CD4-positive, alpha-beta T cell treated with Interleukin-6 for 4 hours (primary cell): ENCODE results near the gene ENPP5.
"Not testable (repeated sequence)": the region's sequence is repeated elsewhere in the genome, so short reads cannot be mapped to it uniquely, and the experiment has no call there.

Experiments used
- DNase-seq: peaks from one replicate; pipeline ENCODE4 v3.0.0-alpha.2; 2020; ENCODE audit warnings: mixed read lengths

The ENPP5 gene

GRCh38 chr6:46172176-46172575 is 1.4 kb upstream of the ENPP5 start:
- DNase-seq, result no peak

GRCh38 chr6:46160102-46160501 is 10.7 kb downstream of the ENPP5 start:
- DNase-seq, result no peak

- no peak for DNase-seq
Observed at GRCh38 chr6:46159229-46159628, 11.6 kb downstream of the ENPP5 start.

GRCh38 chr6:46156701-46157100 is 14.1 kb downstream of the ENPP5 start:
- DNase-seq, result no peak

- not testable (repeated sequence) for DNase-seq
Observed at GRCh38 chr6:46149066-46149465, 21.7 kb downstream of the ENPP5 start.

DNA sequence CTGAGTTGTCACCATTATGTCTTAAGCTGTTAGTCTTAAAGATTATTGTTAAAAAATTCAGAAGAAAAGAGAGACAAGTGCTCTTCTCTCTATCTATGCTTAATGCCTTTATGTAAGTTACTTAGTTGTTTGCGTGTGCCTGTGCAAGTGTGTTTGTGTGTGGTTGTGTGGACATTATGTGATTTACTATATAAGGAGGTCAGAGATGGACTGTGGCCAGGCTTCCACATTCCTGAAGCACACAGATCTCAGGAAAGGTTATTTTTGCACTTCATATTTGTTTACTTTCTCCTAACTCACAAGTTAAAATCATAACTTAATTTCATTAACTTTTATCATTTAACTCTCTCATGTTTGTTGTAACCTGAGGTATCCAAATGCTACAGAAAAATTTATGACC is 26.5 kb downstream of the ENPP5 start:
- no peak for DNase-seq

DNA sequence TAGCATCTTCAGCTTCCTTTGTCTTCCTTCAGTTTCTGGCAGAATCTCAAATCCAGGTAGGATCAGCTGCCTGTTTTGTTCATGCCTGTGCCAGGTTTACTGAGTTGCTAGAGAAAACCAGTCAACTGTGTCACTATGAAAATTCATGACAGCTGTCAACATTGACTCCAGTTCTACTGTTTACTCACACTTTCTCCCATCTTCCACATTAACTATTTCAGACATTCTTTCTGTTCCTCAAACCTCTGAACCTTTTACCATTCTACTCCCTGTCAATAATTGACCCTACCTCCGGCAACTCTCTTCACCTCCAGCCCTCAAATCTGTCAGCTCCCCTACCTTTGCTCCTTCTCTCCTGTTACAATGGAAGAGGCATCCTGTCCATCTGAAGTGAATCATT is 32.5 kb downstream of the ENPP5 start:
- DNase-seq, result no peak

DNA sequence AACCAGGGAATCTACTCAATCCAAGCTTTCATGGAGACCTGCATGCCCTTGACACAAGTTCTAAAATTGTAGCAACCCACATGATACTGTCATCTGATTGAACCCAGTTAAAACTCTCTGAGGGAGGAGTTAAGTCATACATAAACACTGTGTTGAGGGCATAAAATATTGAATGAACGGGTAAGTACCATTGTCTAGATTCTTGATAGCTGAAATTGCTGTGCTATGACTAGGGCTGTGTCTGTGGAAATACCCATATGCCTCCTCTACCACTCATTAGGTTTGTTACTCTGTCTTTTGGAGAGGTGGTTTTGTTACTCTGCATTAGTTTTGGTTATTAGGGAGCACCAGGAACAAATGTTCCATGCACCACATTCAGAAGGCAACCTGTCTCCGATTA is 33.4 kb downstream of the ENPP5 start:
- no peak for DNase-seq

DNA sequence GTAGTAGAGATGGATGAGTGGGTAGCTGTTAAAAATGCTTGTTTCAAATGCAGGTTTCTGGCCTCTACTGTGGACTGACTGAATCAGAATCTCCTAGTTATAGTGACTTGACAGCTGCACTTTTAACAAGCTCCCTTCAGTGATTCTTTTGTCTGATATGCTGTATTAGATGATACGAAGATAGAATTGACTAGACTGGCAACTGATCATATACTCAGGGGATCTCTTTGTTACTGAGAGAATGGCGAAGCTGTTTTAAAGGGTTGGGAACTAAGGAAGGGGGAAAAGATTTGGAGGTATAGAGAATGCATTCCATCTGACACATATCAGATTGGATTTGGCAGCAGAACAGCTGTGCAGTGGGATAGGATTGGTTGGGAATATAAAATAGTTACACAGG is 33.9 kb downstream of the ENPP5 start:
- DNase-seq, result no peak

DNA sequence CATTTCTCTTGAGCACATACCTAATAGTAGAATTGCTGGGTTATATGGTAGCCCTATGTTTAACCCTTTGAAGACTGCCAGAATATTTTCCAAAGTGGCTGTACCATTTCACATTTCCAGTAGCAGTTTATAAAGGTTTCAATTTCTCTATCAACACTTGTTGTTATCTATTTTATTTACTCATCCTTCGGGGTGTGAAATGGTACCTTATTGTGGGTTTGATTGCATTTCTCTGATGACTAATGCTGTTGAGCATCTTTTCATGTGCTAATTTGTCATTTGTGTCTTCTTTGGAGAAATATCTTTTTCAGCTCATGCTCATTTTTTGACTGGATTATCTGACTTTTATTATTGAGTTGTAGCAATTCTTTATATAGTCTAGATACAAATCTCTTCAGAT is 35.6 kb downstream of the ENPP5 start:
- DNase-seq, result no peak

DNA sequence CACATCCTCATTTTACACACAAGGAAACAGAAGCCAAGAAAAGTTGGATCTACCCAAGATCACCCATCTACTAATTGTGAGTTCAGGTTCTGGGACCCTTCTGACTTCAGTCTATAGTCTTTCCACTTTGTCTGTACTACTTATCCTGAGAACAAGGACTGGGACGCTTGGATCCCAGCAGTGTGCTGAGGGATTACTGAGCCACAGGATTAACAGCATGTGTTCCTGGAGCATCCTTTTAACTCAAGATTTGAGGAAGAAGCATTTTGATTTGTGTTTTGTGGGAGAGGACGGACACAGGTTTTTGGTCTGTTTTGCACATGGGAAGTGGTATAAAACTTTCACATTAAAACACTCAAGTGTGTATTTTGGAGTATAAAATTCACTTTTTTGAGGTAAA is 36.6 kb downstream of the ENPP5 start:
- DNase-seq, result no peak

DNA sequence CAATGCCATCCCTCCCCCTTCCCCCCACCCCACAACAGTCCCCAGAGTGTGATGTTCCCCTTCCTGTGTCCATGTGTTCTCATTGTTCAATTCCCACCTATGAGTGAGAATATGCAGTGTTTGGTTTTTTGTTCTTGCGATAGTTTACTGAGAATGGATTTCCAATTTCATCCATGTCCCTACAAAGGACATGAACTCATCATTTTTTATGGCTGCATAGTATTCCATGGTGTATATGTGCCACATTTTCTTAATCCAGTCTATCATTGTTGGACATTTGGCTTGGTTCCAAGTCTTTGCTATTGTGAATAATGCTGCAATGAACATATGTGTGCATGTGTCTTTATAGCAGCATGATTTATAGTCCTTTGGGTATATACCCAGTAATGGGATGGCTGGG is 39.5 kb downstream of the ENPP5 start:
- DNase-seq, result not testable (repeated sequence)

- DNase-seq, result no peak
Observed at GRCh38 chr6:46130666-46131065, 40.1 kb downstream of the ENPP5 start.

GRCh38 chr6:46129629-46130511 is 40.9 kb downstream of the ENPP5 start, which contains the start of gene ENPP4:
ENPP4 (plus strand) TSS chr6:46129989; CDS start chr6:46139584, 9,595 bp downstream.
- DNase-seq, result peak; percentile 89

- peak; percentile 30 for DNase-seq
Observed at GRCh38 chr6:46129291-46129628, 41.5 kb downstream of the ENPP5 start.

DNA sequence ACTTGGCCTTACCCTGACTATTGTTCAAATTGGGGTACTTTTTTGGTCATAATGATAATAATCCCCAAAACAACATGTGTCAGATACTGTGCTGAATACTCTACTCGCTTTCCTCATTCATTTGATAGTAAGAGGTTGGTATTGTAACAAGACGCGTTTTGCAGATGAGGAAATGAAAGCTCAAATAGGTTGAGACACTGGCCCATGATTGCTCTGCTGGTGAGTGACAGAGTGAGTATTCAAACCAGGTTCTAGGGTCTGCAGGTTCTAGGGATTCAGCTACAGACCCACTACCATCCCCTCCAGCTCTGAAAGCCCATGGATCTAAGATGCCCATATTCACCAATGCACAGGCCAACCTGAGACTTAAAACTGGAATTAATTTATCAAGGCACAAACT is 42.3 kb downstream of the ENPP5 start:
- no peak for DNase-seq

DNA sequence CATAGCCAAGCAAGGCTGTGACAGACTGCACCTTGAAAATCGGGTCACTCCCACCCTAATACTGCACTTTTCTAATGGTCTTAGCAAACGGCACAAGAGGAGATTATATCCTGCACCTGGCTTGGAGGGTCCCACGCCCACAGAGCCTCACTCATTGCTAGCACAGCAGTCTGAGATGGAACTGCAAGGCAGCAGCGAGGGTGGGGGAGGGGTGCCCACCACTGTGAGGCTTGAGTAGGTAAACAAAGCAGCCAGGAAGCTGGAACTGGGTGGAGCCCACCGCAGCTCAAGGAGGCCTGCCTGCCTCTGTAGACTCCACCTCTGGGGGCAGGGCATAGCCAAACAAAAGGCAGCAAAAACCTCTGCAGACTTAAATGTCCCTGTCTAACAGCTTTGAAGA is 51.1 kb downstream of the ENPP5 start:
- DNase-seq, result peak; percentile 2

- no peak for DNase-seq
Observed at GRCh38 chr6:46118836-46119235, 51.9 kb downstream of the ENPP5 start.

DNA sequence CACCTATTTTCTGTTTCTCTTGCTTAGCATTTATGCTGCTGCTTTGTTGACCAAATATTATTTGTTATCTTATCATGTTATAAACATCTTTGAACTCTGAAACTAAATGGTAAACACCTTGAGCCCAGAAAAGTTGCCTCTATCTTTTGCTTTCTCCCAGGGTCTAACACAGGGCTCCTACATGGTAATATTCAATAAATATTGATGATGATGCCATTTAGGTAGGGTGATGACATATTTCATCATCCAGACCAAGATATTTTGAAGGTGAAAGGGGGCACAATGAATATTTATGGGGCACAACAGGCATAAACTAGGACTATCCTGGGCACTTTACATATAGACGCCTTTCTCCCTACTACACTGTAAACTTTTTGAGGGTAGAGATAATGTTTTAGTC is 52.6 kb downstream of the ENPP5 start:
- no peak for DNase-seq

- no peak for DNase-seq
Observed at GRCh38 chr6:46116289-46116688, 54.5 kb downstream of the ENPP5 start.

DNA sequence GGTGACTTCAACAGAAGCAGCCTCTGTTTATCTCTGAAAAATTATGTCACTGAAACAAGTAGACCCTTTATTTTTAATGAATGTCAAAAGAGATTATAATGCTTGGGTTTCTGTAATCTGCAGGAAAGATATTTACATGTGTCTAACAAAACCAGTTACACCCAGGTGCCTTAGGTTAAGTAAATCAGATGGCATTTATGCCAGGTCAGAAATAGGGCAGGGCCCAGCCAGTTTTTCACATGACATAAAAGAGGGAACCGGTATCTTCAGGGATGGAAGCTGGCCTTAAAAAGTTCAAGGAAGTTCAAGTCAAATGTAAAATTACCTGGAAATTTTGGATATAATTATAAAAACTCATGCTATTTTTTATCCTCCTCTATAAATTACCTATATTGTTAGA is 55.1 kb downstream of the ENPP5 start:
- DNase-seq, result no peak

DNA sequence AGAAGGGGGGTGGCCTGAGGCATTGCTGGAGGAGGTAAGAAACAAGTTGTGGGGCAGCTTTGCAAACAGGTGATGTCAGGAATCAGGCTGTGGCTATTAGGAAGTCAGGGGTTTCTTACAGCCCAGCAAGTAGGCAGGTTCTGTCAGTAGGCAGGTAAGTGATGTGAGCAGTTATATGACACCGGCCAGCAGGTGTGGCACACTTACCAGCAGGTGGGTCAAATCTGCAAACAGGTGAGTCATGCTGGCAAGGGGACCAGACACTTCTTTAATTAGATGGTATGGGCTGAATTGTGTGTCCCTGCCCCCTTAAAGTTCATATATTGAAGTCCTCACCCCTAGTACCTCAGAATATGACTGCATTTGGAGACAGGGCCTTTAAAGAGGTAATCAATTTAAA is 57.4 kb downstream of the ENPP5 start:
- DNase-seq, result no peak
